ENCODE data around the gene VPS45.

- TF ChIP-seq YY1 (IDR thresholded peaks at IDR 0.05) (no peak), CTCF (IDR thresholded peaks at IDR 0.05; ENCODE audit: low read depth, low read length, missing input control) (no peak), TAF1 (conservative IDR thresholded peaks at IDR 0.05) (no peak), MAX (IDR thresholded peaks at IDR 0.05) (no peak), SP1 (IDR thresholded peaks at IDR 0.05) (no peak), ZBTB33 (IDR thresholded peaks at IDR 0.05) (no peak), GABPA (IDR thresholded peaks at IDR 0.05 in 1 of 2, conservative IDR thresholded peaks at IDR 0.05 in 1 of 2) (no peak), ATF3 (IDR thresholded peaks at IDR 0.05) (no peak), JUND (IDR thresholded peaks at IDR 0.05) (no peak), HNF4G (IDR thresholded peaks at IDR 0.05) (no peak), HNF4A (conservative IDR thresholded peaks at IDR 0.05) (no peak)
- TF ChIP-seq, protein P1, sequence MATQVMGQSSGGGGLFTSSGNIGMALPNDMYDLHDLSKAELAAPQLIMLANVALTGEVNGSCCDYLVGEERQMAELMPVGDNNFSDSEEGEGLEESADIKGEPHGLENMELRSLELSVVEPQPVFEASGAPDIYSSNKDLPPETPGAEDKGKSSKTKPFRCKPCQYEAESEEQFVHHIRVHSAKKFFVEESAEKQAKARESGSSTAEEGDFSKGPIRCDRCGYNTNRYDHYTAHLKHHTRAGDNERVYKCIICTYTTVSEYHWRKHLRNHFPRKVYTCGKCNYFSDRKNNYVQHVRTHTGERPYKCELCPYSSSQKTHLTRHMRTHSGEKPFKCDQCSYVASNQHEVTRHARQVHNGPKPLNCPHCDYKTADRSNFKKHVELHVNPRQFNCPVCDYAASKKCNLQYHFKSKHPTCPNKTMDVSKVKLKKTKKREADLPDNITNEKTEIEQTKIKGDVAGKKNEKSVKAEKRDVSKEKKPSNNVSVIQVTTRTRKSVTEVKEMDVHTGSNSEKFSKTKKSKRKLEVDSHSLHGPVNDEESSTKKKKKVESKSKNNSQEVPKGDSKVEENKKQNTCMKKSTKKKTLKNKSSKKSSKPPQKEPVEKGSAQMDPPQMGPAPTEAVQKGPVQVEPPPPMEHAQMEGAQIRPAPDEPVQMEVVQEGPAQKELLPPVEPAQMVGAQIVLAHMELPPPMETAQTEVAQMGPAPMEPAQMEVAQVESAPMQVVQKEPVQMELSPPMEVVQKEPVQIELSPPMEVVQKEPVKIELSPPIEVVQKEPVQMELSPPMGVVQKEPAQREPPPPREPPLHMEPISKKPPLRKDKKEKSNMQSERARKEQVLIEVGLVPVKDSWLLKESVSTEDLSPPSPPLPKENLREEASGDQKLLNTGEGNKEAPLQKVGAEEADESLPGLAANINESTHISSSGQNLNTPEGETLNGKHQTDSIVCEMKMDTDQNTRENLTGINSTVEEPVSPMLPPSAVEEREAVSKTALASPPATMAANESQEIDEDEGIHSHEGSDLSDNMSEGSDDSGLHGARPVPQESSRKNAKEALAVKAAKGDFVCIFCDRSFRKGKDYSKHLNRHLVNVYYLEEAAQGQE (IDR thresholded peaks at IDR 0.05) = no peak
These were observed 8.5 kb downstream of the VPS45 start for GRCh38 chr1:150076066-150076465.
